ENCODE measurements around the gene CLIC3.

CLIC3 gene

DNA sequence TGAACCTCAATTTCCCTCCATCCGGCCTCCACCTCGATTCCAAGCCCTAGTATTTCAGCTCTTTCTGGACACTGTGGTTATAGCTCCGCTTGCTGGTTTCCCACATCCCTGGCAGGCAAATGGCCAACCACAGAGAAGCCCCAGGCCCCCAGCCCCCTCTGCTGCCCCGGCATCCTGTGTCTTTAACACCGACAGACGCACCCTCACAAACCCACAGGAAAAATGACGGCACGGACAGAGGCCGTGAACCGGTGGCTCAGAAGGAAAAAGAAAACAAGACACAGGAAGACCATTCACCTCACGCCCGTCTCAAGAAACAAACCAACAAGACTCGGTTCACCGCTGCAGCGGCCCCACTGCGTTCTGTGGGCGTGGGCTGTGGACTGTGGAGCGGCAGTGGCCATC is 1.5 kb upstream of the CLIC3 start:
- DNase-seq = peak; percentile 43

GRCh38 chr9:136997371-136997770 is 1.0 kb upstream of the CLIC3 start:
- DNase-seq = peak; percentile 28

GRCh38 chr9:136995772-136996311 is 526 bp downstream of the CLIC3 start:
- DNase-seq = no peak

- DNase-seq = no peak
Observed at GRCh38 chr9:136995362-136995761, 1.0 kb downstream of the CLIC3 start.

- DNase-seq = no peak
Observed at GRCh38 chr9:136994888-136995230, 1.5 kb downstream of the CLIC3 start.

DNA sequence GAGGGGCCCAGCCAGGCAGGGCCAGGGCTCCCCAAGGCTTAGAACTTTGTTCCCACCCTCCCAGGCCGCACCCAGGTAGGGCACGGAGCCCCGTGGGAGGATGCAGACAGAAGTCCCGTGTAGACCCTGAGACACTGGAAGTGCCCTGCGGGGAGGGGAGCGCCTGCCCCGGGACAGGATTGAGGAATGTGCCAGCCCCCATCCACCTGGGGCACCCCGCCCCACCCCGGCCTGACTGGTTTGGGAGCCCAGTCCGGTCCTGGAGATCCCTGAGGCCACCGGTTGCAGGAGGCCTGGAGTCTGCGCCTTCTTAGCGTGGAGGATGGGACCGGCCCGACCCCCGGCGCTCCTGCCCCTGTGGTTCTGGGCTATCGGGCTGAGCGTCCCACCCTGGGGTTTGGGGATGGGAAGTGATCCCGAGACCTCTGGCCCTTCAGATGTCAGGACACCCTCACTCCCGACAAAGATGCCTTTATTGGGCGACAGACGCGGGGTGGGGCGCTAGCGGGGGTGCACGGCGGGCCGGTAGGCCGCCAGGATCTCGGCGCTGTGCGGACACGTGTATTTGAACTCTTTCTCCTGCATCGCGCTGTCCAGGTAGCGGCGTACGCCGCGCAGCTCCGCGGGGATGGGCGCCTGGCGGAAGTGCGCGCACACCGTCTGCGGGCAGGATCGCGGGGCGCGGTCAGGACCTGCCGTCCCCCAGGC is 2.0 kb downstream of the CLIC3 start:
- no peak for DNase-seq

GRCh38 chr9:136992819-136993369 is 3.5 kb downstream of the CLIC3 start:
- DNase-seq = no peak

DNA sequence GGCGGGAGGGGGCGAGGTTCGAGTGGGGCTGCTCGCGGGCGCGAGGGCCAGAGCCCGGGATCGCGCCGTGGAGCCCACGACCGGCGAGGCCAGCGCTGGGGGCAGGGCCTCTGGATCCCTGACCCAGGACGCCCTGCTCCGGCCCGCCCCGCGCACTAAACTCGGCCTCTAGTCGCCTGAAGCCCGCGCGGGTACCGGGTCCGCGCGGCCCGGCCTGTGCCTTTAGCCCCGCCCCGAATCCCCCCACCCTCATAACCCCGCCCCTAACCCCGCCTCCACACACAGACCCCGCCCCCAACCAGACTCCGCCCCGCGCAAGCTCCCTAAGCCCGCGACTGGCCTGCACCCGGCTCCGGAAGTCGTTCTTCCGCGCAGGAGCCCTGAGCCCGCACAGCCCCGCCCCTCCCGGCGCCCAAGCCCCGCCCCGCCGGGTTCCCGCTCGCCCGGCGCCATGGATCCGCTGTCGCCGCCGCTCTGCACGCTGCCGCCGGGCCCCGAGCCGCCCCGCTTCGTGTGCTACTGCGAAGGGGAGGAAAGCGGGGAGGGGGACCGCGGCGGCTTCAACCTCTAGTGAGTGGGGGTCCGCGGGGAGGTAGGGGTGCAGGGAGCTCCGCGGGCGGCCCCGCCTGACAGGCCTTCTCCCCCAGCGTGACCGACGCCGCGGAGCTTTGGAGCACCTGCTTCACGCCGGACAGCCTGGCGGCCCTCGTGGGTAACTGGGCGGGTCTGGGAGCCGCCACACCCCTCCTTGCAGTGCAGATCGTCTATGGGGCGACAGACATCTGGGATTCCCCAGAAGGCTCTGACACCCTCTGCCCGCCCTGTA is 4.2 kb downstream of the CLIC3 start, which contains the start of gene PAXX:
TSS of gene PAXX (plus strand) at position 430 of the 826 bp plus-strand sequence. CDS start at position 452, 22 bp downstream.
- peak; percentile 94 for DNase-seq

DNA sequence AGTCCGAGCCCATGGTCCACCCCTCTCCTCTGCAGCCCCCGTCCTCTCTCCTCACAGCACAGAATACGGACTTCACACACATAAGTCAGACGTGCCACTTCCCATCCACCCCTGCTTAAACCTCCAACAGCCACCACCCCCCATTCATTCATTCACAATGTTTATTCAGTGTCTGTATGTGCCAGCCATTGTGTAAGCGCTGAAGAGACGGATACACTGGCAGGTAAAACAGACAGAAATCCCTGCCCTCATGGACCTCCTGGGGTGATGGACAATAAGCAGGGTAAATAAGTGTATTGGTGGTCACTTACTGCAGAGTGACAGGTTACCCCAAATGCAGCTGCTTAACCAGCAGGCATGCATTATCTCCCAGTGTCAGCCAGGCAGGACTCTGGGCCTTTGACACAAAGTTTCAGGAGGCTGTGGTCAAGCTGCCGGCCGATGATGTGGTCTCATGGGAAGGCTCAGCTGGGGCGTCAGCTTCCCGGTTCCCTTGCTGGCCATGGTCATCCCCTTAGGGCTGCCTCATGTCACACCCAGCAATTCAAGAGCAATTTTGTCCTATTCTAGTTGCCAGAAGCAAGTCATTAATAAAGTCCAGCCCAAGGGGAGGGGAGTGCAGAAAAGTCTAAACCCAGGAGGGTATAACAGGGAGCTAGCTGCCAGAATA is 6.0 kb downstream of the CLIC3 start:
- DNase-seq = no peak

DNA sequence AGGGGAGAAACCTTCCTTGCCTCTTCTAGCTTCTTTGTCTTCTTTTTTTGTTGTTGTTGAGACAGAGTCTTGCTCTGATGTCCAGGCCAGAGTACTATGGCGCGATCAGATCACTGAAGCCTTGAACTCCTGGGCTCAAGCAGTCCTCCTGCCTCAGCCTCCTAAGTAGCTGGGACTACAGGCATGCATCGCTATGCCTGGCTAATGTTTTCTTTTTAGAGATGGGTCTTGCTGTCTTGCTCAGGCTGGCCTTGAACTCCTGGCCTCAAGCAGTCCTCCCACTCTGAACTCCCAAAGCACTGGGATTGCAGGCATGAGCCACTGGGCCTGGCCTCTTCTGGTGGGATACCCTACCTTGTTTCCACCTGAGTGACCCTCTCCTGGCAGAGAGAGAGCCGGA is 7.5 kb downstream of the CLIC3 start:
- DNase-seq = no peak

- no peak for DNase-seq
Observed at GRCh38 chr9:136985853-136986252, 10.5 kb downstream of the CLIC3 start.

DNA sequence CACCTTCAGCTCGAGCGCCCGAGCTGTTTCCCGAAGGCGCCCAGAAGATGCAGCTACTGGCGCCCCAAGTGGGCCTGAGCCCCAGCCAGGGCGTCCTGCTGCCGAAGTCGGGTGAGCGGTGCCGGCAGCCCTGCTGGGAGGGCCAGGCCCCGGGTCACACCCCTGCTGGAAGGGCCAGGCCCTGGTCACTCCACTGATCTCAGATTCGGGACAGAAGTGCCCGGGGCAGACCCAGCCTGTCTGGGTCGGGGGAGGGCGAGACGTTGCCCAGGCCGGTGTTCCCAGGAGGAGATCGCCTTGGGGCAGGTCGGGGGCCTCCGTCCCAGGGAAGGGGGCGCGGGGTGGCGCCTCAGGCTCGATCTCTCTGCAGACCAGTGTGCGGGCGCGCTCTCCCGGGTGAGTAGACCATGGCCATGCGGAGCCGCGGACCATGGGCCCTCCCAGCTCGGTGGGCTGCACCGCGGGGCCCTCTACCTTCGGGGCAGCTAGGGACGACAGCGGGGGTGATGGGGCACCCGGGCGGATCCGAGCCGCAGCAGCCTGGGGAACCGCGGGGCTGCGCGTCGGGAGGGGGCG is 11.3 kb downstream of the CLIC3 start:
- DNase-seq = peak; percentile 33

GRCh38 chr9:136984464-136985026 is 11.8 kb downstream of the CLIC3 start:
- no peak for DNase-seq

GRCh38 chr9:136983656-136984314 is 12.6 kb downstream of the CLIC3 start:
- no peak for DNase-seq

DNA sequence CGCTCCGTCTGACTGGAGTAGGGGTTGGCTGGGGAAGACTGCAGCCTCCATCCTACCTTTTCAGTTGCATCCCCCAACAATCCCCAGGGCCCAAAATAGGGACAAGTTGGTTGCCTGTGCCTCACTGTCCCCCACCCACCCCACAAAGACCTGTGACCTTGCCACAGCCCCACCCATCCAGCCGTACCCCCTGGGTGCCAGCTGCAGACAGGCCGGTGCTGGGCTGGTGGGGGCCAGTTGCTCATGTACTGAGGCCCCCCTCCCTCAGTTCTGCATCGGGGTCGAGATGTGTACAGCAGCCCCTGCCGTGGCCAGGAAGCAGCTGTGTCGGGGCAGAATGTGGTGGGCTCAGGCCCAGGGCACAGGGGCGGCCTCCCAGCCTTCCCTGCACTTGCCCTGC is 13.2 kb downstream of the CLIC3 start:
- DNase-seq = no peak

DNA sequence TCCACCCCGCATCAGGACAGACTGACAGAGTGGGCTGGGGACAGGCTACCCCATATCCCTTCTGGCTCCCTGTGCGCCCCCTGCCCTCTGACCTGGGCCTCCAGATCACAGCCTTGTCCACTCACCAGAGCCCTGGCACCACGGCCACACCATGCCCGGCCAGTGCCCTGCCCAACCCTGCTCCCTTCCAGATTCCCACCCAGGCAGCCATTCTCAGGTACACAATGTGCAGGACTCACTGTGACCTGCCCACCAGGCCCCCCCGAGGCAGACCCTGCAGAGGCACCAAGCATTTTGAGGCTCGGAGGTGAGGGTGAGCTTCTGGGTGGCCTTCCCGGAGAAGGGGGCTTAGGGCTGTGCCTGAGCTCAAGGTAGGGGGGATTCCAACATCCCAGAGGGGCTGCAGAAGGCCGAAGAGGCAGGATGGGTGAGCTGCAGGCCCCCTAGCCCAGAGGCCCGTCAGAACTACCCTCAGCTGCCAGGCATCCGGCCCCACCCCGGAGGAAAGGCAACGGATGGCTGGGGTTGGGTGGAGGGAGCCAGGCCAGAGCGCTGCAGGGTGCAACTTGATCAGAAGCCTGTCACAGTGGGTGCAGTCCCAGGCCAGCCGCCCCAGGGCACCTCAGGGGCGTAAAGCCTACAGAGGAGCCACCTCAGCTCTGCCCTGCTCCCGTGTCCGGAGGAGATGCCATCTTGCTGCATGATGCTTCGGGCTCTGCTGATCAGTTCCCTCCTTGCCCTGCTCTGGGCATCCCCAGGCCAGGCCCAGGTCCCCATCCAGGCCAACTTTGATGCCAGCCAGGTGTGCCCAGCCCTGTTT is 13.9 kb downstream of the CLIC3 start, which contains the start of gene LCNL1:
TSS of gene LCNL1 (plus strand) at position 762 of the 820 bp plus-strand sequence. CDS start 594 bp downstream, outside the sequence.
- DNase-seq = no peak

DNA sequence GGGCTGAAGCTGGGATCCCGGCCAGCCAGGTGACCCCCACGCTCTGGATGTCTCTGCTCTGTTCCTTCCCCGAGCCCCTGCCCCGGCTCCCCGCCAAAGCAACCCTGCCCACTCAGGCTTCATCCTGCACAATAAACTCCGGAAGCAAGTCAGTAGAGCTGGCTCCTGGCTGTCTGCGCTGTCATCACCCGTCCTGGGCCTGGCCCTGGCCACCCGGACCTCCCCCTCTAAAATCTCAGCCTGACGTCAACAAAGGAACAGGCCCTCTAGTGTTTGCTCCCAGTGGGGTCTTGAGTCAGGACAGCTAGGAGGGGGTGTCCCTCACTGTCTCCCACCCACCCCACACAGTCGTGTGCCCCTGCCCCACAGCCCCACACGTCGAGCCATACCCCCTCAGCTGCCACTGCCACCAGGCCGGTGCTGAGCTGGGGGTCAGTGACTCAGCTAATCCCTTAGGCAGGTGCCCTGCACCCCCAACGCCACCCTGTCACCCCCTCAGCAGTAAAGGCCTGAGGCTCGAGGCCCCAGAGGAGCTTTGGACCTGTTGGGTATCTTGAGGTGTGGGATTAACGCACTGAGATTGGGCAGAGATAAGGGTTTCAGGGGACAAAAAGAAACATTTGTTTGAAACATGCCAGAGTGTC is 14.7 kb downstream of the CLIC3 start:
- DNase-seq = no peak

DNA sequence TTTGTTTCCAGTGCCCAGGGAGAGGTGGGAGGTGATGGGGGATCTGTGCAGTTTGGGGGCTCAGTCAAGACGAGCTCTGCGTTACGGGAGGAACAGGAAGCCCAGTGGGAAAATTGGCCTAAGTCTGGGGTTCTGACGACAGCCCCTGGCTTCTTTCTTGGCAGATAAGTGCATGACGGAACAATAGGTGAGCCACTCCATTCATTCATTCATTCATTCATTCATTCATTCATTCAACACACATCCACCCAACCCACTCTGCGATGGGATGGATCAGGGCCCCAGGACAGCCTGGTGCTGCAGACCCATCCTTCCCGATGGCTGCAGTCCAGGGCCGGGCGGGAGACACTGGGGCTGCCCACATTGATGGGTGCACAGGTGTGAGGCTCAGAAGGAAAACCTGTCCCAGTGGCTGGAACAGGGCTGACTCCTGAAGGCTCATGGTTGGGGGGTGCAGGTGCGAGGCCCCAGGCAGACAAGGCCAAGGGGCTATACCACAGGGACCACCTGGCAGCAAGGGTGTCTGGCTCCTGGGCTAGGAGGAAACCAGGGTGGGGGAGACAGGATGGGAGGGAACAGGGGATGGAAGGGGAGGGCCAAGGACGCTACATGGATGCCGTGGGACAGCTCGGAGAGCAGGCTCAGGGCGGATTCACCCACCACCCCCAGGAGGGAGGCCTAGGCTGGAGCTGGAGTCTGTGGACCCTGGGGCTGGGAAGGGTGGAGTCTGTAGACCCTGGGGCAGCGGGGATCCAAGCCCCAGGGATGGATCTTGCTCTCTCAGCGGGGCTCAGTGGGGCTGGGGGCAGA is 15.5 kb downstream of the CLIC3 start:
- no peak for DNase-seq

All from activated T-cell treated with anti-CD3 and anti-CD28 coated beads, Interleukin-2, amount 50 U/mL, for 1 hour (primary cell).